GM19099 (cell line): Measurements from ENCODE around the gene PCDHA4.

Experiments used
- POLR2A ChIP-seq: IDR thresholded peaks from 3 replicates; pipeline ENCODE4 v1.6.1; 2011; ENCODE audit warnings: low read depth; ENCODE audit not compliant: insufficient read length; ENCODE audit errors: extremely low read depth

The PCDHA4 gene

GRCh38 chr5:140806834-140807775, at the start of gene PCDHA4:
PCDHA4 (plus strand) TSS chr5:140807068.
- no peak for TF ChIP-seq POLR2A

DNA sequence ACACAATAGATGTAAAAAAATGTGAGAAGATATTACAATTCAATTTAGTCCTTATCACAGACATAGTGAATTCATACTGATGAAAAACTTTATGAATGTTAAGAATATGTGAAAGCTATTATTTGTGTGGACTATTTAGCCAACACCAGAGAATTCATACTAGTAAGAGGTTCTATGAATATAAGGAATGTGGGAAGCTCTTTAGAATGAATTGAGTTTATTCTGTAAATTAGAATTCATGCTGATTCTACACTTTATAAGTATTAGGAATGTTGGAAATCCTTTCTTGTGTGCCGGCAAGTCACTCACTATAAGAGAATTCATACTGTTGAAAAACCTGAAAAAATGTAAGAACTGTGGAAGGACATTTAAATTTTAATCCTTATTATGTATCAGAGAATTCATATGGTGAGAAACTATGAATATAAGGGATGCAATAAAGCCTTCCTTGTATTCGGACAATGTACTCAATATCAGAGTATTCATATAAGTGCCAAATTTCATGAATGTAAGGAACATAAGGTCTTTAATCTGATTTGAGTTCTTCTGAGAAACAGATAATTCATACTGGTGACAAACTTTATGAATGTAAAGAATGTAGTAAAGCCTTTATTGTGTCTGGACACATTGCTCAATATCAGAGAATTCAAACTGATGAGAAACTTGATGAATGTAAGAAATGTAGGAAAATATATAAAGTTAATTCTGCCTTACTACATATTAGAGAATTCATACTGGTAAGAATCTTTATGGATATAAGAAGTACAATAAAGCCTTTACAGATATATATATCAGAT, 42.5 kb upstream of the PCDHA4 start:
- TF ChIP-seq POLR2A, result no peak

DNA sequence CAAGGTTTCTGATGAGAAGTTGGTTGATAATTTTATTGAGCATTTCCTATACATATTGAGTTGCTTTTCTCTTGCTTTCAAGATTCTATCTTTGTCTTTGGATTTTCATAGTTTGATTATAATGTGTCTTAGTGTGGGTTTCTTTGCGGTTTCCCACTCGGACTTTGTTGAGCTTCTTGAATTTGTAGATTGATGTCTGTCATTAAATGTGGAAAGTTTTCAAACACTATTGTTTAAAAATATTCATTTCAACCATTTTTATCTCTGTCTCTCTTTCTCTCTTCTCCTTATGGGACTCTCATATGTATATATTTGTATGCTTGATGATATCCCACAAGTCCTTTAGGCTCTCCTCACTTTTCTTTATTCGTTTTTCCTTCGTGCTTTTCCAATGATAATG, 39.4 kb upstream of the PCDHA4 start:
- TF ChIP-seq POLR2A, result no peak

DNA sequence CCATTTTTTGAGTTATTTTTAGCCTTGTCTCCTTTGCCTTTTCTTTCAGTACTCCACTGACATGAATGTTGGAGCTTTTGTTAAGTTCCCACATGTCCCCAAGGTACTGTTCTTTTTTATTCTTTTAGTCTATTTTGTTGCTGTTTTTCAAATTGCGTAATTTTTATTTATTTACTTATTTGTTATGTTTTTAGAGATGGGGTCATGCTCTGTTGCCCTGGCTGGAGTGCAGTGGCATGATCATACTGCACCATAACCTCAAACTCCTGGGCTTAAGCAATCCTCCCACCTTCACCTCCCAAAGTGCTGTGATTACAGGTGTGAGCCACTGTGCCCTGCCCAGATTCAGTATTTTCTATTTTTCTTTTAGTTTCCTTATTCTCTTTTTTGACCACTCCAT, 26.4 kb upstream of the PCDHA4 start:
- TF ChIP-seq POLR2A, result no peak

GRCh38 chr5:140785905-140786686, 20.8 kb upstream of the PCDHA4 start, which contains the start of gene PCDHA1:
PCDHA1 (plus strand) TSS chr5:140786140.
- no peak for TF ChIP-seq POLR2A

GRCh38 chr5:140791089-140791488, 15.8 kb upstream of the PCDHA4 start:
- TF ChIP-seq POLR2A, result no peak

DNA sequence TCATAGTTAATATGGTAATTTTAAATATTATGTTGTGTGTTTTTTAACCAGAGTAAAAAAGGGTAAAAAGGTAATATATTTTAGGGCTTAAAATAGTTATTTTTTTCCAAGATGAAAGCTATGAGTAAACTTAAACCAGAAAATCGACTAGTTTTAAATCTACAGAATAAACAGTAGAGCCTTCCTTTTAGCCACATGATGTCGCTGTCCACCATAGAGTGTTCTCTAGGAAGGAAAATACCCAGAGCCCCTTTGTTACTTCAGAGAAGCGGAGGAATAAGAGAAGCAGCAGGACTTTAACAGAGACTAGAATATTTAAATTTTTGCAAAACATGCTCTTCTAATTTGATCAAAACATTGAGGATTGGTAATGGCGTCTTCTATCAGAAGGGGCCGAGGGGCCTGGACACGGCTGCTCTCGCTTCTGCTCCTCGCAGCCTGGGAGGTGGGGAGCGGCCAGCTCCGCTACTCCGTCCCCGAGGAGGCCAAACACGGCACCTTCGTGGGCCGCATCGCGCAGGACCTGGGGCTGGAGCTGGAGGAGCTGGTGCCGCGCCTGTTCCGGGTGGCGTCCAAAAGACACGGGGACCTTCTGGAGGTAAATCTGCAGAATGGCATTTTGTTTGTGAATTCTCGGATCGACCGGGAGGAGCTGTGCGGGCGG, 12.1 kb upstream of the PCDHA4 start, which contains the start of gene PCDHA2:
TSS of gene PCDHA2 (plus strand) at position 258 of the 664 bp plus-strand sequence.
- TF ChIP-seq POLR2A, result no peak

- TF ChIP-seq POLR2A, result no peak
These were observed 11.6 kb upstream of the PCDHA4 start for GRCh38 chr5:140795259-140795641.

- no peak for TF ChIP-seq POLR2A
These were observed 10.2 kb upstream of the PCDHA4 start for GRCh38 chr5:140796718-140797095.

DNA sequence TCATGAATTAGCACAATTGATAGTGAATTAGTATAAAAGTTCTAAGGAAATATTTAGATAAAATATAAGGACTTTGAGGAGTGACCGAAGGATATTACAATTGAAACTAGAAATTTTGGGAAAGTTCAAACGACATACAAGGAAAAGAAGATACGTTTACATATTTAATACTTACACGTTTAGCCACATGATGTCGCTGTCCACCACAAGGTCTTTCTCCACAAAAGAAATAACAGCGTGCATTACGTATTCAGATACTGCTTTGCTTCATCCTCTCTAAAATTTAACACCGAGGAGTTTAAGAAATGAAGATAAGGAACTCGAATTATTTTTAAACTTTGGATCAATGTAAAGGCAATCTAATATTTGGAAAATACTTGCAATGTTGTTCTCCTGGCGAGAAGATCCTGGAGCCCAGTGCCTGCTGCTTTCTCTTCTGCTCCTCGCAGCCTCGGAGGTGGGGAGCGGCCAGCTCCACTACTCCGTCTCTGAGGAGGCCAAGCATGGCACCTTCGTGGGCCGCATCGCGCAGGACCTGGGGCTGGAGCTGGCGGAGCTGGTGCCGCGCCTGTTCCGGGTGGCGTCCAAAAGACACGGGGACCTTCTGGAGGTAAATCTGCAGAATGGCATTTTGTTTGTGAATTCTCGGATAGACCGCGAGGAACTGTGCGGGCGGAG, 5.9 kb upstream of the PCDHA4 start, which contains the start of gene PCDHA3:
TSS of gene PCDHA3 (plus strand) at position 242 of the 678 bp plus-strand sequence.
- no peak for TF ChIP-seq POLR2A

- TF ChIP-seq POLR2A, result no peak
These were observed 5.4 kb upstream of the PCDHA4 start for GRCh38 chr5:140801494-140801841.

DNA sequence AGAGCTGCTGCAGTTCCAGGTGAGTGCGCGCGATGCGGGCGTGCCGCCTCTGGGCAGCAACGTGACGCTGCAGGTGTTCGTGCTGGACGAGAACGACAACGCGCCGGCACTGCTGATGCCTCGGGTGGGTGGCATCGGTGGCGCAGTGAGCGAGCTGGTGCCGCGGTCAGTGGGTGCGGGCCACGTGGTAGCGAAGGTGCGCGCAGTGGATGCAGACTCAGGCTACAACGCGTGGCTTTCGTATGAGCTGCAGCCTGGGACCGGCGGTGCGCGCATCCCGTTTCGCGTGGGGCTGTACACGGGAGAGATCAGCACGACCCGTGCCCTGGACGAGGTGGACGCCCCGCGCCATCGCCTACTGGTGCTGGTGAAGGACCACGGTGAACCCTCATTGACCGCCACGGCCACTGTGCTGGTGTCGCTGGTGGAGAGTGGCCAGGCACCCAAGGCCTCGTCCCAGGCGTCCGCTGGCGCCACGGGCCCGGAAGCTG, 4.0 kb upstream of the PCDHA4 start:
- TF ChIP-seq POLR2A, result no peak

DNA sequence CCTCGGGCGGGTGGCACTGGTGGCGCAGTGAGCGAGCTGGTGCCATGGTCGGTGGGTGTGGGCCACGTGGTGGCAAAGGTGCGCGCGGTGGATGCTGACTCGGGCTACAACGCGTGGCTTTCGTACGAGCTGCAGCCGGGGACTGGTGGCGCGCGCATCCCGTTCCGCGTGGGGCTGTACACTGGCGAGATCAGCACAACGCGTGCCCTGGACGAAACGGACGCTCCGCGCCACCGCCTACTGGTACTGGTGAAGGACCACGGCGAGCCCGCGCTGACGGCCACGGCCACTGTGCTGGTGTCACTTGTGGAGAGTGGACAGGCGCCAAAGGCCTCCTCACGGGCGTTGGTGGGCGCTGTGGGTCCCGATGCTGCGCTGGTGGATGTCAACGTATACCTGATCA, 2.0 kb downstream of the PCDHA4 start:
- TF ChIP-seq POLR2A, result no peak

GRCh38 chr5:140821375-140822280, 14.8 kb downstream of the PCDHA4 start, which contains the start of gene PCDHA5:
PCDHA5 (plus strand) TSS chr5:140821613.
- no peak for TF ChIP-seq POLR2A
